H1 (cell line): ENCODE measurements around the gene RXRA. TPM values are rescaled to one million over a fixed set of nuclear protein-coding genes. Genes with fewer than 3 reads are reported as not detected.

ENCODE experiments used
- CBX5 ChIP-seq: fragments of 300-800, 300-1000 bp; sonication (generic); IDR thresholded peaks from 2 replicates; pipeline ENCODE4 v1.7.1; 2016; ENCODE audit warnings: antibody characterized with exemption, low read length, low read depth
- CHD7 ChIP-seq: fragments of 300-600 bp; sonication (generic); IDR thresholded peaks from 2 replicates; pipeline ENCODE4 v1.7.1; 2012; ENCODE audit warnings: low read length, moderate library complexity, mild to moderate bottlenecking, inconsistent platforms; ENCODE audit not compliant: insufficient replicate concordance
- CREB1 ChIP-seq: IDR thresholded peaks from 2 replicates; pipeline ENCODE4 v1.6.1; 2012; ENCODE audit warnings: inconsistent platforms
- EZH2 ChIP-seq: fragments of 200-600 bp; sonication (generic); IDR thresholded peaks from 2 replicates; pipeline ENCODE4 v1.7.1; 2012; ENCODE audit warnings: low read depth, mild to moderate bottlenecking, moderate library complexity, low read length, inconsistent platforms; ENCODE audit not compliant: severe bottlenecking
- GABPA ChIP-seq: IDR thresholded peaks from 2 replicates; pipeline ENCODE4 v1.6.1; 2011; ENCODE audit warnings: mild to moderate bottlenecking, low read length, moderate library complexity, borderline replicate concordance; ENCODE audit not compliant: insufficient read depth
- MAFK ChIP-seq: IDR thresholded peaks from 2 replicates; pipeline ENCODE4 v1.6.1; 2012; ENCODE audit warnings: low read depth, mild to moderate bottlenecking, improper control_type of control experiment, low read length
- RAD21 ChIP-seq, 2 experiments: IDR thresholded peaks in 1 of 2; conservative IDR thresholded peaks in 1 of 2; 2 replicates each; pipeline ENCODE4 v1.6.1; 2011; ENCODE audit warnings: low read depth in 2 of 2, low read length in 2 of 2, improper control_type of control experiment in 1 of 2, inconsistent platforms in 1 of 2, mild to moderate bottlenecking in 1 of 2, moderate library complexity in 1 of 2
- RBBP5 ChIP-seq: IDR thresholded peaks from 2 replicates; pipeline ENCODE4 v1.7.1; 2012; ENCODE audit warnings: low read depth, mild to moderate bottlenecking, inconsistent platforms, low read length, moderate library complexity, borderline replicate concordance
- TCF12 ChIP-seq: IDR thresholded peaks from 2 replicates; pipeline ENCODE4 v1.6.1; 2011; ENCODE audit warnings: low read depth, mild to moderate bottlenecking, low read length
- USF2 ChIP-seq: IDR thresholded peaks from 2 replicates; pipeline ENCODE4 v1.6.1; 2011; ENCODE audit warnings: low read length, improper control_type of control experiment
- ZNF274 ChIP-seq: IDR thresholded peaks from 2 replicates; pipeline ENCODE4 v1.7.0; 2012; ENCODE audit warnings: low read length, borderline replicate concordance; ENCODE audit errors: extremely low read depth
- polyA plus RNA-seq, 7 experiments: library from polyadenylated mRNA; depleted of rRNA in 3 of 7; stranded (reverse) in 5 of 7; unstranded in 2 of 7; fragments of >200 nt in 5 of 7; fragments of 200-250 nt in 2 of 7; gene quantifications; 1 replicate in 5 of 7; 2 replicates in 1 of 7; 4 replicates in 1 of 7; pipeline versions ENCODE4 v1.2.1 to v1.2.3, GENCODE V29; 2011 to 2013; ENCODE audit warnings: missing spikeins in 2 of 7, mixed read lengths in 2 of 7
- total RNA-seq: library from RNA; stranded (reverse); fragmentation: NEBNext Ultra II Directional; extraction: Animal tissue kit (Norgen Biotek cat#: 25700); gene quantifications from 2 replicates; pipeline ENCODE4 v1.2.1, GENCODE V29; 2021

RXRA gene
- total and polyA plus RNA-seq, 2 of the 8 experiments (the other 6 are each of a cell fraction or from before 2014, with no cell fraction given) = 9.8 to 29.4 TPM

- no peak for TF ChIP-seq CHD7
- TF ChIP-seq RAD21 (IDR thresholded peaks at IDR 0.05 in 1 of 2, conservative IDR thresholded peaks at IDR 0.05 in 1 of 2; ENCODE audit: low read depth in 2 of 2, low read length in 2 of 2) = no peak
- TF ChIP-seq CREB1 = no peak
- no peak for TF ChIP-seq USF2
- no peak for TF ChIP-seq GABPA
- no peak for TF ChIP-seq ZNF274
- TF ChIP-seq RBBP5 = no peak
- TF ChIP-seq MAFK = no peak
- no peak for TF ChIP-seq TCF12
- TF ChIP-seq EZH2 = no peak
- TF ChIP-seq CBX5 = no peak
These were observed 59.7 kb downstream of the RXRA start (continued) for GRCh38 chr9:134385915-134386314.
